ENCODE data around the gene GOSR1.

GOSR1 gene

DNA sequence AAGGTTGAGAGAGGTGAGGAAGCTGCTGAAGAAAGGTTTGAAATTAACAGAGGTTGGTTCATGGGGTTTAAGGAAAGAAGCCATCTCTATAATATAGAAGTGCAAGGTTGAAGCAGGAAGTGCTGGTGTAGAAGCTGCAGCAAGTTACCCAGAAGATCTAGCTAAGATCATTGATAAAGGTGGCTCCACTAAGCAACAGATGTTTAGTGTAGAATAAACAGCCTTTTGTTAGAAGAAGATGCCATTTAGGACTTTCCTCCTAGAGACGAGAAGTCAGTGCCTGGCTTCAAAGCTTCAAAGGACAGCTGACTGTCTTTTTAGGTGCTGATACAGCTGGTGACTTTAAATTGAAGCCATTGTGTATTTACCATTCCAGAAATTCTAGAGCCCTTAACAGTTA lies 29.3 kb downstream of the GOSR1 start:
- no peak overlapping the region for H3K27ac ChIP-seq
- TF ChIP-seq, protein P1, sequence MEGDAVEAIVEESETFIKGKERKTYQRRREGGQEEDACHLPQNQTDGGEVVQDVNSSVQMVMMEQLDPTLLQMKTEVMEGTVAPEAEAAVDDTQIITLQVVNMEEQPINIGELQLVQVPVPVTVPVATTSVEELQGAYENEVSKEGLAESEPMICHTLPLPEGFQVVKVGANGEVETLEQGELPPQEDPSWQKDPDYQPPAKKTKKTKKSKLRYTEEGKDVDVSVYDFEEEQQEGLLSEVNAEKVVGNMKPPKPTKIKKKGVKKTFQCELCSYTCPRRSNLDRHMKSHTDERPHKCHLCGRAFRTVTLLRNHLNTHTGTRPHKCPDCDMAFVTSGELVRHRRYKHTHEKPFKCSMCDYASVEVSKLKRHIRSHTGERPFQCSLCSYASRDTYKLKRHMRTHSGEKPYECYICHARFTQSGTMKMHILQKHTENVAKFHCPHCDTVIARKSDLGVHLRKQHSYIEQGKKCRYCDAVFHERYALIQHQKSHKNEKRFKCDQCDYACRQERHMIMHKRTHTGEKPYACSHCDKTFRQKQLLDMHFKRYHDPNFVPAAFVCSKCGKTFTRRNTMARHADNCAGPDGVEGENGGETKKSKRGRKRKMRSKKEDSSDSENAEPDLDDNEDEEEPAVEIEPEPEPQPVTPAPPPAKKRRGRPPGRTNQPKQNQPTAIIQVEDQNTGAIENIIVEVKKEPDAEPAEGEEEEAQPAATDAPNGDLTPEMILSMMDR (conservative IDR thresholded peaks at IDR 0.05), result no peak

DNA sequence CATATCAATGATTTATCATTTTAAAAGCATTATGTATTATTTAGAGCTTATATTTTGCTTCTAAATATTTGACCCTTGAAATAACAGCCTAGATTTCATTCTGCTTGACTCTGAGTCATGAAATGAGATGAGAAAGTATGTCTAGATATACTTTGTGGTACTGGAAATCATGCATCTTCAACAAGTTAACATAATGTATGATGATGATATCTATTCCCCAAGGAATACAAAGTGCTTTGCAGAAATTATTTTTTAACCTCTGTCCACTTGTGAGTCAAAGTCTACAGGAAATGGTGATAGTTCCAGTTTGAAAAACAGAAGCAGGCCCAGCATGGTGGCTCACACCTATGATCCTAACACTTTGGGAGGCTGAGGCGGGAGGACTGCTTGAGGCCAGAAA lies 36.1 kb downstream of the GOSR1 start:
- TF ChIP-seq, protein P1 (conservative IDR thresholded peaks at IDR 0.05), result no peak
- no peak overlapping the region for H3K27ac ChIP-seq

DNA sequence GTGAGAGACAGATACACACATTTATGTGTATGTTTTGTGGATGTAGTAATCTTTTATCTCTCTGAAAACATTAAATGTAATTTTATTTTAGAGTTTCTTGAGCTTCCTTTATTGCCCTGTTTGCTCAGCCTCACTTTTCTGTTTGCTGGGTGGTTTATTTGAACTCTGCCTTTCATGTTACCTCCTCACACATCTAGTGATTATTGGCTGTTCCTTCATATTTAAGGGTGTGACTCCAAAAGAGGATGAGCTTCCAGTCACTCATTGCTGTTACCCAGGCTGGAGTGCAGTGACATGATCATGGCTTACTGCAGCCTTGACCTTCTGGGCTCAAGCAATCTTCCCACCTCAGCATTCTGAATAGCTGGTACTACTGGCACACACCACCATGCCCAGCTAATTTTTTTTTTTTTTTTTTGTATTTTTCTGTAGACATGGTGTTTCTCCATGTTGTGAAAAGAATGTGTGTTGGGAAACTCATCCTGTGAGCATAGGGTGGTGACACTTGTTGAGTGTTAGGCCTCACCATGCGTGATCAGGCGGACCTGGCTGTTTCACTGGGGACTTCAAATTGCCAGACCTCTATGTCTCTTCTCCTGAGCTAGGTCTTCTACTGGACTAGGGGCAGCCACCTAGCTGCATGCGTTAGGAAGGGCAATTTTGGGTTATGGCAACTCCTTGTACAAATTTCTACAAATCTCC lies 37.8 kb downstream of the GOSR1 start:
- H3K27ac ChIP-seq, result no peak overlapping the region
- TF ChIP-seq, protein P1 (conservative IDR thresholded peaks at IDR 0.05), result no peak

DNA sequence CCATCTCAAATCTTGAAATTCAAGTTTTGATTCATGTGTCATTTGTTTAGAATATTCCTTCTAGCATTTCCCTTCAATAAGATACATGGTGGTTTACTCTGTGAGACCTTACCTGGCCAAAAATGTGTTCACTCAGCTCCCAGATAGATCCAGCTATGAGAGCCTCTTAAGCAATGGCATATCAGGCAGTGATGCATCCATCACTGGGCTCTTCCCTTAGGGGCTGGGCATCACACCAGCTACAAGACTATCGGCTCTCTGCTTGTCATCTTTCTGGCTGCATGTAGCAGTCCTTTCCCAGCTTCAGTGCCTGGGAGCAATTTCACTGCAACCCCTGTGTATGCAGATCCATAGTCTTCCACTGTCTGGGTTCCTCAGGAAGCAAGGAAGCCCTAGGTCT lies 40.6 kb downstream of the GOSR1 start:
- TF ChIP-seq, protein P1 (conservative IDR thresholded peaks at IDR 0.05), result no peak
- H3K27ac ChIP-seq, result no peak overlapping the region

DNA sequence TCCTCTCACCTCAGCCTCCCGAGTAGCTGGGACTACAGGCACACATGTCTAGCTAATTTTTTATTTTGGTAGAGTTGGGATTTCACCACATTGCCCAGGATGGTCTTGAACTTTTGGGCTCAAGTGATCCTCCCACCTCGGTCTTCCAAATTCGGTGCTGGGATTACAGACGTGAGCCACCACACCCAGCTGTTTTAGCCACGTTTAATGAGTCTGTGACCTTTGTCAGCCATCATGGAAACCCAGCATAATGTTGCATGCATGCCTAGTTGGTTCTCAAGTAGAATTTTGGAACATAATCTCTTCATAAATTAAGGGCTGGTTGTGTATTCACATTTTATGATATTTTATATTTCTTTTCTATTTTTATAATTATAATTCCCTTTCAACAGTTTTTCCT lies 42.0 kb downstream of the GOSR1 start:
- TF ChIP-seq, protein P1 (conservative IDR thresholded peaks at IDR 0.05), result no peak
- H3K27ac ChIP-seq, result no peak overlapping the region

DNA sequence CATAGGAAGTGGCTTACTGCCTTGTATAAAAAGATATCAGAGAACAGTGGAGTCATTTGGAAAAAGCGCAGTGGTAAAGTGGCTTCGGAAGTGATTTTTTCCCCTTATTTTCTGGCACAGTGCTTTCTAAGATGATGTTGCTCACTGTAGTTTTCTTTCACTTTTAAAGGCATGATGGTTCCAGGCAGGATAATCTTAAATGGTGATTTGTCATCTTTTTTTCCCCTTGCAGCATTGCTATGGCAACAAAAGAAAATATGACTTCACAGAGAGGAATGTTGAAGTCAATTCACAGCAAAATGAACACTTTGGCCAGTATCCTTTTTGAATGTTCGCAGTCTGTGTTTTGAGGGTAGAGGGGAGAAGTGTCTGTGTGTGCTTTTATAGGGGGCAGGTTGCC lies 42.5 kb downstream of the GOSR1 start:
- TF ChIP-seq, protein P1 (conservative IDR thresholded peaks at IDR 0.05), result no peak
- no peak overlapping the region for H3K27ac ChIP-seq

DNA sequence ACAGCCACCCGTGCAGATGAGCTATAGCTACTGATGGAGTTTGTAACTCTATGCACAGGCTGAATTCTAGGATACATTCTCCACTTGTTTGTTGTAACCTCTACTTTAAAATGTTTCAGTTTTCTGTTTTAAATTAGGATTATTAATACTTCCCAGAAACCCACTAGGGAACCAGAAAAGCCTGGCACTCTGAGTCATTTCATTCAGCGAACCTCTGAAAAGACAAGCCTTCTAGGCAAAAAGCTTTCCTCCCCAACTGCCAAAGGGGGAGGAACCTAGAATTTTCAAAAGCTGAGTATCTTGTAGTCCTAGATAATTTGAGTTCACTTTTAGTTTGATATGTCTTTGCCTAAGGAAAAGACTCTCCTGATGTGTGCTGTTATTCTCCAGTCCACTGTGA lies 43.2 kb downstream of the GOSR1 start:
- TF ChIP-seq, protein P1 (conservative IDR thresholded peaks at IDR 0.05), result no peak
- H3K27ac ChIP-seq, result no peak overlapping the region
